ENCODE data around the gene EVA1A.

The EVA1A gene

DNA sequence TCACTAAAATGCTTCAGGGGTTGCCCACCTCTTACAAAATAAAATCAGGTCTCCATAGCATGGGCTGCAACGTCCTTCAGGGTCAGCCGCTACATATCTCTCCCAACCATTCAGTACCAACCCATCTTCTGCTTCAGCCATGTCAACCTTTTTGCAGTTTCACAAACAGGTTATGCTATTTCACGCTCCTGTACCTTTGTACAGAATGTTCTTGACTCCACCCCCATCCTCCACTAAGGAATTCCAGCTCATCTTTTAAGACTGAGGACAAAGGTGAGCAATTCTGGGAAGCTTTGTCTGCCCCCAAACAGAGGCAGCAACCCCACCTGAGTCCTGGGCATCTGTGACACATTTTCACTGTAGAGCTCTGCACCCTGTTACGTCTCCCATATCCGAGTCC lies 8.8 kb upstream of the EVA1A start:
- H3K36me3 ChIP-seq (ENCODE audit: control insufficient read depth in 4 of 4, insufficient read depth in 4 of 4, low read length in 3 of 4): no peaks in the 10 kb centered on the region
- ChIA-PET POLR2A (no interaction called here), CTCF (no interaction called here)
- H3K4me3 ChIP-seq (ENCODE audit: control insufficient read depth in 1 of 7, extremely low read depth in 1 of 7, insufficient read depth in 4 of 7, low read depth in 2 of 7, low read length in 6 of 7): no peak overlapping the region
- H3K9me3 ChIP-seq (ENCODE audit: control extremely low read depth in 1 of 5, control insufficient read depth in 4 of 5, insufficient read depth in 2 of 5, low read depth in 1 of 5, low read length in 4 of 5): no peaks in the 10 kb centered on the region
- H3K27me3 ChIP-seq (replicated peaks in 2 of 5; ENCODE audit: control insufficient read depth in 4 of 5, insufficient read depth in 5 of 5, low read length in 4 of 5): peaks cover 0 to 9% (median 2%) of the 10 kb centered on the region in 5 experiments
- WGBS (ENCODE audit: insufficient coverage): 96% methylated on average over 2 of the region's 5 CpGs
- H3K27ac ChIP-seq (ENCODE audit: insufficient read depth in 1 of 2, low read depth in 1 of 2, low read length in 2 of 2, poor library complexity in 1 of 2, severe bottlenecking in 2 of 2): no peak overlapping the region
- DNase-seq: no peak
- no peaks in the 10 kb centered on the region for H3K4me1 ChIP-seq (ENCODE audit: control extremely low read depth in 1 of 4, control insufficient read depth in 4 of 4, insufficient read depth in 4 of 4, low read length in 3 of 4)

DNA sequence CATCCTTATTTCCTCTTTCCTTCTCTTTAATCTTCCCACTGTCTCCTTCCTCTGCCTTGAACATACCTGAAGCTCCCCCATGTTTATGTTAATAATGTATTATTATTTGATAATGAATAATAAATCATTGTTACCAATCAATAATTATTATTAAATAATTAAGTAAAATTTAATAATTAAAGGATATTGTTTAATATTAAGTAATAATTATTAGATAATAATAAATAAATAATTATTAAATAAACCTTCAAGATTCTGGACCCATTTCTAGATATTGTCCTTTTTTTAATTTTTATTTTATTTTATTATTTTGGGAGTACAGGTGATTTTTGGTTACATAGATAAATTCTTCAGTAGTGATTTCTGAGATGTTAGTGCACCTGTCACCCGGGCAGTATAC lies 7.4 kb upstream of the EVA1A start:
- no peak for DNase-seq

DNA sequence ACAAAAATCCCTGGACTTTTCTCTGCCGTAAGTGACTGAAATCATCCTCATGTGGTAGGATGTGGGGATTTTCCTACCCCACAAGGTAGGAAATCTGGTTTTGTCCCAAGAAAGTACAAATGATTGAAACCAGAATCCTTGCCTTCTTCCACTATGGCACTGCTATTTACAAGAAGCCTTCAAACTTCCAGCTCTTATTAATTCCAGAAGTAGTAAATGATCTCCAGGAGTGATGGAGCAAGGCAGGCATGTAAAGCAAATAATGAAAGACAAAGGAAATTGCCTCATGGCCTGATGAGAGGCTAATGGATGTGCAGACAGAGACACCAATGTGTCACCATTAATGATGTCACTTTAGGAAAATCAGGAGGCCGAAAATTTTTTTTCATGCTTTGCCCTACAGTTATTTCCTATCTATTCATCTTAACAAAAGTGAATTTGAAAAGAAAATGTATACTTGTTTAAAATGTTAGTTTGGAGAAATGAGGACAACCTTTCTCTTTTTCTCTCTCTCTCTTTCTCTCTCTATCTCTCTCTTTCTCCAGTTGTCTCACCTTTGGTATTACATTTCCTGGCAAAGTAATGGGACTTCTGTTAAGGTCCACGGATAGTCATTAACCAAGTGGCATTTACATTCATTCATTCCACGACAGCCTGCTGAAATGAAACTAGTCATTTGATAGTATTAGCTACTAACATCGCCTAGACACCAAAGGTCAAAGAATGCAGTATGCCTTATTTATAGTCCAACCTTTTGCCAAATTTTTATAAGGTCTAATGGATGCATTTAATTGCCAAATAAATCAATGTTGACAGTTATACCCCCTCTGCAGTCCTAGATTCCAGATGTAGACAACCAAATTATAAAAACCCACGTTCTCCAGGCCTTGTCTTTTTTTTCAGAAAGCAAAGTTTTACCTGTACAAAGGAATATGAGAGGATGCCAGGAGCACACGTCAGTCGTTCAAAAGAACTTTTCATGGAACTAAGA lies 5.0 kb upstream of the EVA1A start:
- ChIA-PET POLR2A (no interaction called here), CTCF (no interaction called here)
- H3K36me3 ChIP-seq (ENCODE audit: control insufficient read depth in 4 of 4, insufficient read depth in 4 of 4, low read length in 3 of 4): no peaks in the 10 kb centered on the region
- no peak overlapping the region for H3K4me3 ChIP-seq (ENCODE audit: control insufficient read depth in 1 of 7, extremely low read depth in 1 of 7, insufficient read depth in 4 of 7, low read depth in 2 of 7, low read length in 6 of 7)
- WGBS (ENCODE audit: insufficient coverage): 89% methylated on average over 4 of the region's 8 CpGs
- H3K27ac ChIP-seq (ENCODE audit: insufficient read depth in 1 of 2, low read depth in 1 of 2, low read length in 2 of 2, poor library complexity in 1 of 2, severe bottlenecking in 2 of 2): no peak overlapping the region
- no peaks in the 10 kb centered on the region for H3K9me3 ChIP-seq (ENCODE audit: control extremely low read depth in 1 of 5, control insufficient read depth in 4 of 5, insufficient read depth in 2 of 5, low read depth in 1 of 5, low read length in 4 of 5)
- peaks cover 0 to 6% (median 2%) of the 10 kb centered on the region in 4 experiments for H3K4me1 ChIP-seq (ENCODE audit: control extremely low read depth in 1 of 4, control insufficient read depth in 4 of 4, insufficient read depth in 4 of 4, low read length in 3 of 4)
- DNase-seq: no peak
- H3K27me3 ChIP-seq (replicated peaks in 2 of 5; ENCODE audit: control insufficient read depth in 4 of 5, insufficient read depth in 5 of 5, low read length in 4 of 5): peaks cover 0 to 38% (median 24%) of the 10 kb centered on the region in 5 experiments

More for the DNA sequence above, 7.4 kb upstream of the EVA1A start:
- H3K27me3 ChIP-seq (replicated peaks in 2 of 5; ENCODE audit: control insufficient read depth in 4 of 5, insufficient read depth in 5 of 5, low read length in 4 of 5): peaks cover 0 to 15% (median 14%) of the 10 kb centered on the region in 5 experiments
- H3K27ac ChIP-seq (ENCODE audit: insufficient read depth in 1 of 2, low read depth in 1 of 2, low read length in 2 of 2, poor library complexity in 1 of 2, severe bottlenecking in 2 of 2): no peak overlapping the region
- H3K36me3 ChIP-seq (ENCODE audit: control insufficient read depth in 4 of 4, insufficient read depth in 4 of 4, low read length in 3 of 4): no peaks in the 10 kb centered on the region
- no peaks in the 10 kb centered on the region for H3K9me3 ChIP-seq (ENCODE audit: control extremely low read depth in 1 of 5, control insufficient read depth in 4 of 5, insufficient read depth in 2 of 5, low read depth in 1 of 5, low read length in 4 of 5)
- CTCF ChIA-PET: no interaction called here
- H3K4me1 ChIP-seq (ENCODE audit: control extremely low read depth in 1 of 4, control insufficient read depth in 4 of 4, insufficient read depth in 4 of 4, low read length in 3 of 4): no peaks in the 10 kb centered on the region
- POLR2A ChIA-PET: no interaction called here
- H3K4me3 ChIP-seq (ENCODE audit: control insufficient read depth in 1 of 7, extremely low read depth in 1 of 7, insufficient read depth in 4 of 7, low read depth in 2 of 7, low read length in 6 of 7): no peak overlapping the region
- no CpG with 5 or more reads among the region's 1 CpG for whole genome bisulfite sequencing (ENCODE audit: insufficient coverage)

DNA sequence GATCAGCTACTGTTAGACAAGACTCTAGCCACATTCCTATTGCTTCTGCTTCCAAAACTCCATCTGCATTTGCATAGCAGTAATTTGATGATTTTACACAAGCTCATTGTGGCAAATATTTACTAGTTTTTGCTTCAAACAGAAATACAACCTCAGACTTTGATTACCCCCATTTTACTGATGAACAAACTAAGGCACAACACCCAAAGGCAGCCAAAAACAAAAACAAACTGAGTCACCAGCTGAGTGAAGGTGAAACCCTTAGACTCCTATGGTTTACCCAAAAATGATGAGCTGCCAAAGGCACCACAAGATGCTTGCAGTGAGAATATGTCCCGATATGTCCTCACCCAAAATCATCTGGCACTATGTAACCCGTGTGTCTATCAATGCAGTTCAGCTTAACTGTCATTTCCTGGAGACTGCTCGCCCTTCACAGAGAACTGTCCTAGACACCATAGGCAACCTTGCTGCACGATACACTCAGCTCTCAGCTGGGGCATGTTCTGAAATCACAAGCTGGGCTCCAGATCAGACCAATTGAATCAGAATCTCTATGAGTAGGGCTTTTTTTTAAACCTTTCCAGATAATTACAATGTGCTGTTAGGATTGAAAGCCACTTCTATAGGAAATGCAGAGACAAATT lies 4.1 kb upstream of the EVA1A start:
- Histone ChIP-seq H3K27ac (ENCODE audit: insufficient read depth in 1 of 2, low read depth in 1 of 2, low read length in 2 of 2, poor library complexity in 1 of 2, severe bottlenecking in 2 of 2) (no peak overlapping the region), H3K4me3 (ENCODE audit: control insufficient read depth in 1 of 7, extremely low read depth in 1 of 7, insufficient read depth in 4 of 7, low read depth in 2 of 7, low read length in 6 of 7) (no peak overlapping the region), H3K27me3 (replicated peaks in 2 of 5; ENCODE audit: control insufficient read depth in 4 of 5, insufficient read depth in 5 of 5, low read length in 4 of 5) (peaks cover 0 to 47% (median 26%) of the 10 kb centered on the region in 5 experiments), H3K9me3 (ENCODE audit: control extremely low read depth in 1 of 5, control insufficient read depth in 4 of 5, insufficient read depth in 2 of 5, low read depth in 1 of 5, low read length in 4 of 5) (no peaks in the 10 kb centered on the region), H3K36me3 (ENCODE audit: control insufficient read depth in 4 of 4, insufficient read depth in 4 of 4, low read length in 3 of 4) (no peaks in the 10 kb centered on the region), H3K4me1 (ENCODE audit: control extremely low read depth in 1 of 4, control insufficient read depth in 4 of 4, insufficient read depth in 4 of 4, low read length in 3 of 4) (peaks cover 0 to 15% (median 7%) of the 10 kb centered on the region in 4 experiments)
- DNase-seq: no peak
- 79% methylated on average over 4 of the region's 4 CpGs for WGBS (ENCODE audit: insufficient coverage)
- POLR2A ChIA-PET: no interaction called here
- CTCF ChIA-PET: interaction anchor here (2.3 kb wide), 1 partner anchor 44 kb away, joined by 5 read pairs; no protein-coding TSS in a partner anchor

DNA sequence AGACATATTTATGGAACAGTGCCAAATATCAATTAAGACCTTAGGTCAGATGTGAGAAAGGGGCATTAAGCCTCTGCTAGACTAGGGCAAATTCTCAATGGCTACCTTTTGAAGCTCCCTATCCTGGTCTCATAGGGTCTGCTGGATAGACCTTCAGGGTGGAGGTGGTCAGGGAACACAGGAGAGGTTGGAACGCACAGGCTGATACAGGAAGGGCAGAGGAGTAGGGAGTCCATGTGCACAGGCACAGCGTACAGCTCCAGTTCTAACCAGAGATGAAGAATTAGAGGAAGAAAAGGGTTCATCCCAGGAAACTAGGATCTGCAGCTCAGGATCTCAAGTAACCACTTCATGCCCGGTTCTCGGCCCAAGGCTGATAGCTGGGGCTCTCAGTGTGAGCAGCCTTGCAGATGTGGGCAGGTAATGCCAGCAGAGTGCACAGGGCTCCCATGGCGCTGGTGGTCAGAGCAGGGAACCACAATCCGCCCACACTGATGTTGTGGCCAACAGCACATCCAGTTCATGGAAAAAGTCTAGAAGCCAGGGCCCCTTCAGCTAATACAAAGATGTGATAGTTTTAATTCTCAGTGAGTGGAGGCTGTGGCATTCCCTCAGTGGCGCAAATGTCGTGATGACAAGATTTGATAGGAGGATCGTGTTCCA lies 3.4 kb upstream of the EVA1A start:
- no peak overlapping the region for H3K27ac ChIP-seq (ENCODE audit: insufficient read depth in 1 of 2, low read depth in 1 of 2, low read length in 2 of 2, poor library complexity in 1 of 2, severe bottlenecking in 2 of 2)
- ChIA-PET POLR2A (no interaction called here), CTCF (interaction anchor here (1.1 to 2.3 kb wide), 2 partner anchors 44 to 81 kb away, joined by 3 to 5 read pairs; no protein-coding TSS in a partner anchor)
- H3K4me3 ChIP-seq (ENCODE audit: control insufficient read depth in 1 of 7, extremely low read depth in 1 of 7, insufficient read depth in 4 of 7, low read depth in 2 of 7, low read length in 6 of 7): no peak overlapping the region
- DNase-seq: no peak
- 97% methylated on average over 6 of the region's 9 CpGs for WGBS (ENCODE audit: insufficient coverage)
- peaks cover 0 to 50% (median 29%) of the 10 kb centered on the region in 5 experiments for H3K27me3 ChIP-seq (replicated peaks in 2 of 5; ENCODE audit: control insufficient read depth in 4 of 5, insufficient read depth in 5 of 5, low read length in 4 of 5)
- peaks cover 0 to 16% (median 7%) of the 10 kb centered on the region in 4 experiments for H3K4me1 ChIP-seq (ENCODE audit: control extremely low read depth in 1 of 4, control insufficient read depth in 4 of 4, insufficient read depth in 4 of 4, low read length in 3 of 4)
- no peaks in the 10 kb centered on the region for H3K9me3 ChIP-seq (ENCODE audit: control extremely low read depth in 1 of 5, control insufficient read depth in 4 of 5, insufficient read depth in 2 of 5, low read depth in 1 of 5, low read length in 4 of 5)
- H3K36me3 ChIP-seq (ENCODE audit: control insufficient read depth in 4 of 4, insufficient read depth in 4 of 4, low read length in 3 of 4): no peaks in the 10 kb centered on the region

DNA sequence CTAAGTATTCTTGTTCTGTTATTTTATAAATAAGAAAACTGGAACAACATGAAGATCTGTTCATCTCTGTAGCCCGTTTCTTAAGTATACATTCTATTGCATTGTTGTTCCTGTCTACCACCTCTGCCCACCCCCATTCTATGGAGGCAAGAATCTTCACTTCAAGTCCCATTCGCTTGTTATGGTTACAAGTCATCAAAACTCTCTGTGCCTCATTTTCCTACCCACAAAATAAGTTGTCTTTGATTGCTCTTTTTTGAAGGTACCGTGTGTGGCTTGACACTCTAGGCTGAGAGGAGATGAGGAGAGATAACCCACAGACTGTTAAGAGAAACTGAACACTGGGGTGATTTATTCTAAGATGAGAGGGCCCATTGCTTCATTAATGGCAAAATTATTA lies 2.9 kb upstream of the EVA1A start:
- DNase-seq: no peak
- WGBS (ENCODE audit: insufficient coverage): 100% methylated on average over 1 of the region's 3 CpGs
- Histone ChIP-seq H3K27ac (ENCODE audit: insufficient read depth in 1 of 2, low read depth in 1 of 2, low read length in 2 of 2, poor library complexity in 1 of 2, severe bottlenecking in 2 of 2) (no peak overlapping the region), H3K27me3 (replicated peaks in 2 of 5; ENCODE audit: control insufficient read depth in 4 of 5, insufficient read depth in 5 of 5, low read length in 4 of 5) (peaks cover 0 to 55% (median 32%) of the 10 kb centered on the region in 5 experiments), H3K9me3 (ENCODE audit: control extremely low read depth in 1 of 5, control insufficient read depth in 4 of 5, insufficient read depth in 2 of 5, low read depth in 1 of 5, low read length in 4 of 5) (no peaks in the 10 kb centered on the region), H3K4me3 (ENCODE audit: control insufficient read depth in 1 of 7, extremely low read depth in 1 of 7, insufficient read depth in 4 of 7, low read depth in 2 of 7, low read length in 6 of 7) (no peak overlapping the region), H3K36me3 (ENCODE audit: control insufficient read depth in 4 of 4, insufficient read depth in 4 of 4, low read length in 3 of 4) (no peaks in the 10 kb centered on the region), H3K4me1 (ENCODE audit: control extremely low read depth in 1 of 4, control insufficient read depth in 4 of 4, insufficient read depth in 4 of 4, low read length in 3 of 4) (peaks cover 0 to 16% (median 7%) of the 10 kb centered on the region in 4 experiments)
- ChIA-PET POLR2A (no interaction called here), CTCF (interaction anchor here (1.1 to 2.3 kb wide), 2 partner anchors 45 to 81 kb away, joined by 3 to 5 read pairs; no protein-coding TSS in a partner anchor)

Measured in common myeloid progenitor, CD34-positive (primary cell).